Endothelial cell of umbilical vein (primary cell): ENCODE results near the gene PTPRH. TPM values are rescaled to one million over a fixed set of nuclear protein-coding genes. Genes with fewer than 3 reads are reported as not detected.

Source experiments
- BruUV-seq: library from RNA; stranded (reverse); fragments of 400-500 nt; replicated peaks from 2 replicates; lab custom pipeline; 2021; lab: Mats Ljungman, UMichigan
- CTCF ChIA-PET: fragments of 300-600, 350-600 bp; sonication (Branson Sonifier 250); formaldehyde crosslinking; loops from one replicate; lab custom pipeline; 2021; ENCODE audit warnings: antibody characterized with exemption, inconsistent platforms; lab: Charles Lee
- POLR2A ChIA-PET: fragments of 300-600, 350-600 bp; sonication (Branson Sonifier 250); formaldehyde crosslinking; loops from one replicate; lab custom pipeline; 2021; ENCODE audit warnings: antibody characterized with exemption, inconsistent platforms; lab: Charles Lee
- DNase-seq: peaks from one replicate; pipeline ENCODE4 v3.0.0-alpha.2; 2011; ENCODE audit warnings: low read depth, low spot score
- FAIRE-seq: peaks from 2 replicates; lab custom pipeline; 2011; peaks lifted over from hg19 to GRCh38; lab: Jason Lieb, UNC
- H2AFZ ChIP-seq: 2 replicates; pipeline ENCODE4 v1.6.0; 2012; ENCODE audit warnings: low read depth, low read length, control low read depth, inconsistent platforms
- H3K27ac ChIP-seq: 2 replicates; pipeline ENCODE4 v1.5.1; 2011; ENCODE audit warnings: low read depth, mild to moderate bottlenecking, control low read depth, low read length, moderate library complexity; ENCODE audit not compliant: insufficient read depth
- H3K27me3 ChIP-seq, 2 experiments: 2 replicates each; pipeline versions ENCODE4 v1.6.0 to v1.6.1; 2011; ENCODE audit warnings: low read length in 2 of 2, mixed read lengths in 1 of 2; ENCODE audit not compliant: control insufficient read depth in 2 of 2, insufficient read depth in 2 of 2
- H3K36me3 ChIP-seq, 2 experiments: 2 replicates in 1 of 2; 3 replicates in 1 of 2; pipeline ENCODE4 v1.5.1; 2011; ENCODE audit warnings: low read length in 2 of 2, mild to moderate bottlenecking in 1 of 2, moderate library complexity in 1 of 2; ENCODE audit not compliant: control insufficient read depth in 2 of 2, insufficient read depth in 2 of 2; ENCODE audit errors: extremely low read depth in 1 of 2
- H3K4me1 ChIP-seq: 3 replicates; pipeline ENCODE4 v1.5.1; 2011; ENCODE audit warnings: mild to moderate bottlenecking, low read length; ENCODE audit not compliant: control insufficient read depth, insufficient read depth; ENCODE audit errors: extremely low read depth
- H3K4me2 ChIP-seq: 2 replicates; pipeline ENCODE4 v1.6.1; 2011; ENCODE audit warnings: low read length, control low read depth, mixed read lengths; ENCODE audit not compliant: insufficient read depth
- H3K4me3 ChIP-seq, 3 experiments: fragments of 200-600 bp in 1 of 3; sonication (generic), shearing (Covaris generic) in 1 of 3; replicated peaks in 1 of 3; 2 replicates each; pipeline ENCODE4 v1.5.1; 2011 to 2016; ENCODE audit warnings: control low read depth in 3 of 3, low read length in 3 of 3, mild to moderate bottlenecking in 2 of 3, inconsistent platforms in 1 of 3, low read depth in 1 of 3, moderate library complexity in 1 of 3; ENCODE audit not compliant: insufficient read depth in 1 of 3
- H3K79me2 ChIP-seq: 2 replicates; pipeline ENCODE4 v1.6.0; 2012; ENCODE audit warnings: low read length, inconsistent platforms; ENCODE audit not compliant: control insufficient read depth, insufficient read depth
- H3K9ac ChIP-seq: replicated peaks from 2 replicates; pipeline ENCODE3; 2011; ENCODE audit warnings: low read length, control low read depth; ENCODE audit not compliant: insufficient read depth; ENCODE audit errors: extremely low read depth
- H3K9me1 ChIP-seq: replicated peaks from 3 replicates; pipeline ENCODE4 v1.6.0; 2011; ENCODE audit warnings: mild to moderate bottlenecking, low read length; ENCODE audit not compliant: control insufficient read depth, insufficient read depth; ENCODE audit errors: extremely low read depth
- H3K9me3 ChIP-seq: replicated peaks from 2 replicates; pipeline ENCODE4 v1.5.1; 2012; ENCODE audit warnings: low read length, inconsistent platforms; ENCODE audit not compliant: control insufficient read depth, insufficient read depth
- H4K20me1 ChIP-seq: replicated peaks from 2 replicates; pipeline ENCODE3; 2011; ENCODE audit warnings: mild to moderate bottlenecking, low read length; ENCODE audit not compliant: control insufficient read depth, insufficient read depth; ENCODE audit errors: extremely low read depth
- CTCF ChIP-seq, 2 donors: IDR thresholded peaks; 1 replicate in 1 of 2; 2 replicates in 1 of 2; pipeline ENCODE4 v1.5.1; 2011; ENCODE audit warnings: low read length in 2 of 2, mild to moderate bottlenecking in 2 of 2, moderate library complexity in 2 of 2, control low read depth in 1 of 2, inconsistent platforms in 1 of 2, low read depth in 1 of 2; ENCODE audit not compliant: insufficient read depth in 1 of 2; ENCODE audit errors: extremely low read depth in 1 of 2
- FOS ChIP-seq: IDR thresholded peaks from 2 replicates; pipeline ENCODE4 v1.6.1; 2011; ENCODE audit warnings: mild to moderate bottlenecking, low read length, moderate library complexity, borderline replicate concordance; ENCODE audit not compliant: insufficient read depth
- JUN ChIP-seq: IDR thresholded peaks from 2 replicates; pipeline ENCODE4 v1.6.1; 2011; ENCODE audit warnings: borderline replicate concordance, low read depth; ENCODE audit not compliant: insufficient read length, insufficient read depth
- MAX ChIP-seq: IDR thresholded peaks from 2 replicates; pipeline ENCODE4 v1.6.1; 2011; ENCODE audit not compliant: insufficient read depth, insufficient read length
- MYC ChIP-seq: IDR thresholded peaks from one replicate; pipeline ENCODE4 v1.6.1; 2011; ENCODE audit warnings: mild to moderate bottlenecking, low read depth, low read length
- POLR2AphosphoS5 ChIP-seq: IDR thresholded peaks from 2 replicates; pipeline ENCODE4 v1.6.1; 2012; ENCODE audit warnings: low read depth, mild to moderate bottlenecking, control low read depth, low read length, moderate library complexity; ENCODE audit not compliant: insufficient read depth
- dilution Hi-C: fragments of 300-500 bp; cut with MboI; formaldehyde crosslinking; loops from one replicate; pipeline ENCODE4 v1.15.0; 2019; ENCODE audit warnings: low sequenced_read_pairs; ENCODE audit not compliant: extremely low pct_ligation_motif_present
- intact Hi-C: fragments of 100-400 bp; cut with micrococcal nuclease; formaldehyde crosslinking; loops from one replicate; pipeline ENCODE4 v1.10.0; 2022
- polyA plus RNA-seq, 4 experiments: library from polyadenylated mRNA; depleted of rRNA in 3 of 4; stranded (reverse) in 3 of 4; unstranded in 1 of 4; fragments of >200 nt; gene quantifications; 2 replicates each; pipeline versions ENCODE4 v1.2.1 to v1.2.3, GENCODE V29; 2011 to 2012; ENCODE audit warnings: missing spikeins in 1 of 4
- total RNA-seq: library from RNA; stranded (reverse); gene quantifications from 2 replicates; pipeline ENCODE4 v1.2.3, GENCODE V29; 2021

Gene PTPRH
- total and polyA plus RNA-seq, 2 donors (not counting 3 experiments of a cell fraction or from before 2014, with no cell fraction given) = 0.14 to 1.00 TPM

- CTCF ChIA-PET = interaction anchor here (0.7 to 1.1 kb wide), 4 partner anchors 9 to 332 kb away, joined by 3 to 4 read pairs (median 3); partner anchors contain the start of gene SYT5
Measured at GRCh38 chr19:55171440-55171839, 37.9 kb downstream of the PTPRH start.

More at GRCh38 chr19:55171440-55171839, 37.9 kb downstream of the PTPRH start:
- no peak for FAIRE-seq
- dilution Hi-C loops (no loop called here), intact Hi-C loops (no loop called here)
- no peaks in the 10 kb centered on the region for H3K79me2 ChIP-seq
- H4K20me1 ChIP-seq = no peaks in the 10 kb centered on the region
- DNase-seq = no peak
- H2AFZ ChIP-seq = no peak overlapping the region
- H3K9ac ChIP-seq = no peak overlapping the region
- BruUV-seq = no TSS peak
- POLR2A ChIA-PET = no interaction called here
- H3K9me1 ChIP-seq = no peaks in the 10 kb centered on the region
- no peak overlapping the region for H3K4me3 ChIP-seq
- no peaks in the 10 kb centered on the region for H3K9me3 ChIP-seq
- no peak overlapping the region for H3K27ac ChIP-seq
- no peak overlapping the region for H3K4me2 ChIP-seq
- no peaks in the 10 kb centered on the region for H3K36me3 ChIP-seq
- no peaks in the 10 kb centered on the region for H3K4me1 ChIP-seq
- peaks cover 22 to 27% of the 10 kb centered on the region in 2 experiments for H3K27me3 ChIP-seq
- TF ChIP-seq FOS (no peak), CTCF (IDR thresholded peaks at IDR 0.05; ENCODE audit: extremely low read depth in 1 of 2, insufficient read depth in 1 of 2, low read depth in 1 of 2, low read length in 2 of 2) (no peak), MAX (no peak), POLR2AphosphoS5 (no peak), JUN (no peak), MYC (no peak)
